Smooth muscle cell (in vitro differentiated cells): ENCODE measurements around the gene AR. TPM values are rescaled to one million over a fixed set of nuclear protein-coding genes. Genes with fewer than 3 reads are reported as not detected.

Experiments
- DNase-seq: peaks from one replicate; lab custom pipeline; 2025; ENCODE audit not compliant: unreplicated experiment; lab: John Stamatoyannopoulos, UW
- H2AFZ ChIP-seq: fragments of 200-600 bp; sonication (generic); 2 replicates; pipeline ENCODE4 v1.6.0; 2016; ENCODE audit warnings: antibody characterized with exemption, low read depth, mild to moderate bottlenecking
- H3F3A ChIP-seq: fragments of 200-600 bp; sonication (generic); 2 replicates; pipeline ENCODE4 v1.6.0; 2017; ENCODE audit warnings: antibody characterized with exemption, low read depth
- H3K27ac ChIP-seq: fragments of 200-600 bp; sonication (generic); 2 replicates; pipeline ENCODE4 v1.5.1; 2016; ENCODE audit warnings: low read depth, mild to moderate bottlenecking
- H3K27me3 ChIP-seq: fragments of 200-600 bp; sonication (generic); 2 replicates; pipeline ENCODE4 v1.6.1; 2016; ENCODE audit warnings: low read depth, mild to moderate bottlenecking
- H3K36me3 ChIP-seq: fragments of 200-600 bp; sonication (generic); 2 replicates; pipeline ENCODE4 v1.5.1; 2016; ENCODE audit warnings: low read depth
- H3K4me1 ChIP-seq: fragments of 200-600 bp; sonication (generic); 2 replicates; pipeline ENCODE4 v1.5.1; 2016; ENCODE audit warnings: low read depth
- H3K4me2 ChIP-seq: fragments of 200-600 bp; sonication (generic); 2 replicates; pipeline ENCODE4 v1.6.0; 2016; ENCODE audit warnings: mild to moderate bottlenecking
- H3K4me3 ChIP-seq: fragments of 200-600 bp; sonication (generic); 2 replicates; pipeline ENCODE4 v1.5.1; 2016; ENCODE audit warnings: mild to moderate bottlenecking
- H3K79me2 ChIP-seq: fragments of 200-600 bp; sonication (generic); 2 replicates; pipeline ENCODE4 v1.6.0; 2016; ENCODE audit warnings: low read depth, mild to moderate bottlenecking
- H3K9ac ChIP-seq: fragments of 200-600 bp; sonication (generic); 2 replicates; pipeline ENCODE4 v1.6.0; 2016; ENCODE audit warnings: low read depth
- H3K9me3 ChIP-seq: fragments of 200-600 bp; sonication (generic); replicated peaks from 2 replicates; pipeline ENCODE4 v1.5.1; 2016; ENCODE audit warnings: low read depth
- H4K20me1 ChIP-seq: fragments of 200-600 bp; sonication (generic); 2 replicates; pipeline ENCODE4 v1.6.0; 2016; ENCODE audit warnings: low read depth
- CTCF ChIP-seq: fragments of 200-600 bp; sonication (generic); IDR thresholded peaks from 2 replicates; pipeline ENCODE4 v1.5.1; 2017; ENCODE audit warnings: borderline replicate concordance, mild to moderate bottlenecking, antibody characterized with exemption; ENCODE audit not compliant: insufficient read depth, poor library complexity, severe bottlenecking
- WGBS: methylation state at CpG from one replicate; pipeline ENCODE4 v1.1.7; 2016; ENCODE audit warnings: low lambda C conversion rate; 5-methylcytosine and 5-hydroxymethylcytosine counted together
- polyA plus RNA-seq: library from polyadenylated mRNA; unstranded; fragments of >200 nt; fragmentation: Nextera tagmentation; extraction: Ambion mirVana; gene quantifications from 2 replicates; pipeline ENCODE4 v1.2.1, GENCODE V29; 2016
- total RNA-seq: library from RNA; depleted of rRNA; stranded (reverse); fragments of >200 nt; gene quantifications from 2 replicates; pipeline ENCODE4 v1.2.3, GENCODE V29; 2014

Gene AR
- total and polyA plus RNA-seq, 2 experiments from 2014 or later, result 0.72 to 2.4 TPM

DNA sequence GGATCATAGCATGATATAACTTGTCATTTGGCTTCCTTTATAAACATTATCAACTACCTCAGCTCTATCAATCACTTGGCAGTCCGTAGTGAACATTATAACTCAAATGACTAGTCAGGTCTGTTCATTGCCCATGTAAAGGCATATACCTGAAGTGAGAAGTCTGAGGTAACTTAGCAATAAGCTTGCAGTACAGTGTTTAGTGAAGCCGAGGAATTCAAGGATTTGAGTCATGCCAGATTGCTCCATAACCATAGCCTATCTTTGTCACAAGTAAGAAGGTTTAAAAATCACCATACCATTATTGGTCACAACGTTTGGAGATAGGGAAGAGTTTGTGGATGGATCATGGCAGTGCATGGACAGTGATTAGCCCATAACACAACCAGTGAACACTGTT lies 41.6 kb downstream of the AR start:
- no peak overlapping the region for H3K4me2 ChIP-seq
- H2AFZ ChIP-seq, result no peak overlapping the region
- no peaks in the 10 kb centered on the region for H3K36me3 ChIP-seq
- TF ChIP-seq CTCF, result no peak
- H3F3A ChIP-seq, result no peaks in the 10 kb centered on the region
- H3K79me2 ChIP-seq, result no peaks in the 10 kb centered on the region
- no peak overlapping the region for H3K4me3 ChIP-seq
- no peak overlapping the region for H3K9ac ChIP-seq
- 72% methylated on average over 3 of the region's 3 CpGs for WGBS
- H3K27ac ChIP-seq, result no peak overlapping the region
- H3K9me3 ChIP-seq, result no peaks in the 10 kb centered on the region
- no peaks in the 10 kb centered on the region for H3K4me1 ChIP-seq
- DNase-seq, result no peak
- H4K20me1 ChIP-seq, result no peaks in the 10 kb centered on the region
- no peaks in the 10 kb centered on the region for H3K27me3 ChIP-seq

- no peaks in the 10 kb centered on the region for H3K27me3 ChIP-seq
- no peak overlapping the region for H3K9ac ChIP-seq
- H3K9me3 ChIP-seq, result no peaks in the 10 kb centered on the region
- H3K27ac ChIP-seq, result no peak overlapping the region
- no peak overlapping the region for H3K4me3 ChIP-seq
- H4K20me1 ChIP-seq, result no peaks in the 10 kb centered on the region
- no peaks in the 10 kb centered on the region for H3K36me3 ChIP-seq
- no peak overlapping the region for H2AFZ ChIP-seq
- H3K4me2 ChIP-seq, result no peak overlapping the region
- DNase-seq, result no peak
- 83% methylated on average over 3 of the region's 3 CpGs for WGBS
- no peaks in the 10 kb centered on the region for H3K4me1 ChIP-seq
- no peak for TF ChIP-seq CTCF
- H3K79me2 ChIP-seq, result no peaks in the 10 kb centered on the region
- H3F3A ChIP-seq, result no peaks in the 10 kb centered on the region
These were observed 44.3 kb downstream of the AR start for GRCh38 chrX:67587946-67588624.

DNA sequence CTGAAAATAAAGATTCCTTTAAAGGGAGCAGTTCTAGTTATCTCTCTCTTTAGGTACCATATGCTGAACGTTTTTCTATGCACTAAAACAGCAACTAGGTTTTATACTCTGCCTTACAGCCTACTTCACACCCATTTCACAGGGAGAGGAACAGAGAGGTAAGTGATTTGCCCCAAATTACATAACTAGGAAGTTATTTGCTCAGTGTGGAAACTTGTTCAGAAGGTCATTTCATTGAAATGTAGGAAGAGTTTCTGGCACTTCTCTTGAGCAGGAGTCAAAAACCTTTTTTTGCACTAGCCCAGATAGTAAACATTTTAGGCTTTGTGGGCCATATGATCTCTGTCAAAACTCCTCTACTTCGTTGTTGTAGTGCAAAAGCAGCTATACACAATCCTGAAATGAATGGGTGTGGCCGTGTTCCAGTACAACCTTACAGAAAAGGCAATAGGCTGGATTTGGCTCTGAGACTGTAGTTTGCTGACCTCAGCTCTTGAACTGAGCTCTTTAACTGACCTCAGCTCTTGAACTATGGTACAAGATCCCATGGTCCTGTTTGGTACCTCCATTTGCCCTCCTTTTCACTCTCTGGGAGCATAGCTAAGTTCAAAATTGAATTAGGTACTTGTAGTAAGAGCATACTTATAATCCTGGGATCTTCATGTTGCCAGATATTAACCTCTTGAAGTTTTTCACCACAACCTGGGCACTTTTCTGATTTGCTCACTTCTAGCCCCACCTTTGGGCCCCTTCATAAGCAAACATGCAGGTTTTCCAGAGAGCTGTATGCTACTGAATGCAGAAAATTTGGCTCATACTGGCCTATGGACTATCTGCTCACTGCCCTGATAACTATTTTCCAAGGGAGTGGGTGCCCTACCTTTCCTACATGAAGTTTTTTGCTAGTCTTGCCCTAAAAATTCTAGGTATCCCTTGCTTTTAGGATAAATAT lies 53.3 kb downstream of the AR start:
- Histone ChIP-seq H3K27me3 (no peaks in the 10 kb centered on the region), H3K9ac (no peak overlapping the region)

More for the DNA sequence above, 53.3 kb downstream of the AR start:
- Histone ChIP-seq H3K4me3 (no peak overlapping the region), H3K79me2 (no peaks in the 10 kb centered on the region), H3K4me2 (no peak overlapping the region), H3K4me1 (no peaks in the 10 kb centered on the region), H3K9me3 (peaks cover 4% of the 10 kb centered on the region), H4K20me1 (no peaks in the 10 kb centered on the region), H3K27ac (no peak overlapping the region), H2AFZ (no peak overlapping the region), H3K36me3 (no peaks in the 10 kb centered on the region), H3F3A (no peaks in the 10 kb centered on the region)
- no peak for DNase-seq
- 64% methylated on average over 3 of the region's 3 CpGs for WGBS
- no peak for TF ChIP-seq CTCF
